ENCODE measurements around the gene C1RL.

DNA sequence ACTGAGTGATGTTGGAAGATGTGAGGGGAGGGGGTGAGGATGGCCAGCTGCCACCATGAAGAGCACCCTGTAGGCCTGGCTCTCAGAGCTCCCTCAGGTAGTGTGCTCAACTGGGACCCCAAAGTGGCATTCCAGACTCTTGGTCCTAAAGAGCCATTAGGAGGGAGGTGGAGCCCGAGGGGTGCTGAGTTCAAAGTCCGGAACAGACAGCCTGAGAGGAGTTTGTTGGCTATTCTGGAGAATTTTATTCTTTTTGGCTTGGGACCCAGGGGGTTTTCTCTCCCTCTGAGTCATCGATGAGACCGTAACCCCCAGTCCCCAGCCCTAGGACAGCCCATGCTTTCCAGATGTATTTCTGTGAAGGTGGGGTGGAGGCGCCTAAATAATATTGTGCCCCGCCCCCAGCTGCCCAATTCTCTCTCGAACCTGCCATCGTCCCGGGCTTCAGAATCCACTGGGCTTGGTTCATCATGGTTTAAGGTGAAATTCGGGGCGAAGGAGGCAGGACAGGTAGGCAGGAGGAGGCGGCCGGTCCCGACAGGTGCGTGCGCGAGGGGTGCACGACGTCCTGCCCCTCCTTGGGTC is 20.4 kb upstream of the C1RL start:
- TF ChIP-seq, protein P1, sequence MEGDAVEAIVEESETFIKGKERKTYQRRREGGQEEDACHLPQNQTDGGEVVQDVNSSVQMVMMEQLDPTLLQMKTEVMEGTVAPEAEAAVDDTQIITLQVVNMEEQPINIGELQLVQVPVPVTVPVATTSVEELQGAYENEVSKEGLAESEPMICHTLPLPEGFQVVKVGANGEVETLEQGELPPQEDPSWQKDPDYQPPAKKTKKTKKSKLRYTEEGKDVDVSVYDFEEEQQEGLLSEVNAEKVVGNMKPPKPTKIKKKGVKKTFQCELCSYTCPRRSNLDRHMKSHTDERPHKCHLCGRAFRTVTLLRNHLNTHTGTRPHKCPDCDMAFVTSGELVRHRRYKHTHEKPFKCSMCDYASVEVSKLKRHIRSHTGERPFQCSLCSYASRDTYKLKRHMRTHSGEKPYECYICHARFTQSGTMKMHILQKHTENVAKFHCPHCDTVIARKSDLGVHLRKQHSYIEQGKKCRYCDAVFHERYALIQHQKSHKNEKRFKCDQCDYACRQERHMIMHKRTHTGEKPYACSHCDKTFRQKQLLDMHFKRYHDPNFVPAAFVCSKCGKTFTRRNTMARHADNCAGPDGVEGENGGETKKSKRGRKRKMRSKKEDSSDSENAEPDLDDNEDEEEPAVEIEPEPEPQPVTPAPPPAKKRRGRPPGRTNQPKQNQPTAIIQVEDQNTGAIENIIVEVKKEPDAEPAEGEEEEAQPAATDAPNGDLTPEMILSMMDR (conservative IDR thresholded peaks at IDR 0.05), result no peak
- no peak for TF ChIP-seq EZH2 (IDR thresholded peaks at IDR 0.05; ENCODE audit: low read depth)

Data from PC-9 (cell line).